Measurements from ENCODE around the gene RAB30.

- no peak for TF ChIP-seq POLR2A (IDR thresholded peaks at IDR 0.05)
- TF ChIP-seq EP300 (IDR thresholded peaks at IDR 0.05), result no peak
- no peak for TF ChIP-seq CTCF (IDR thresholded peaks at IDR 0.05)
- TF ChIP-seq POLR2AphosphoS5 (IDR thresholded peaks at IDR 0.05), result no peak
Observed at GRCh38 chr11:82972103-82972502, 99.6 kb downstream of the RAB30 start.
